GM18502 (cell line): ENCODE data around the gene MNDA.
A peak's percentile ranks its signal among the peaks of the same experiment; 100 is the strongest.

Source experiments
- ATAC-seq: cut with Tn5 transposase; IDR thresholded peaks from one replicate; pipeline ENCODE4 v1.9.1; 2021; ENCODE audit warnings: mild to moderate bottlenecking; ENCODE audit not compliant: unreplicated experiment, poor library complexity

The MNDA gene

DNA sequence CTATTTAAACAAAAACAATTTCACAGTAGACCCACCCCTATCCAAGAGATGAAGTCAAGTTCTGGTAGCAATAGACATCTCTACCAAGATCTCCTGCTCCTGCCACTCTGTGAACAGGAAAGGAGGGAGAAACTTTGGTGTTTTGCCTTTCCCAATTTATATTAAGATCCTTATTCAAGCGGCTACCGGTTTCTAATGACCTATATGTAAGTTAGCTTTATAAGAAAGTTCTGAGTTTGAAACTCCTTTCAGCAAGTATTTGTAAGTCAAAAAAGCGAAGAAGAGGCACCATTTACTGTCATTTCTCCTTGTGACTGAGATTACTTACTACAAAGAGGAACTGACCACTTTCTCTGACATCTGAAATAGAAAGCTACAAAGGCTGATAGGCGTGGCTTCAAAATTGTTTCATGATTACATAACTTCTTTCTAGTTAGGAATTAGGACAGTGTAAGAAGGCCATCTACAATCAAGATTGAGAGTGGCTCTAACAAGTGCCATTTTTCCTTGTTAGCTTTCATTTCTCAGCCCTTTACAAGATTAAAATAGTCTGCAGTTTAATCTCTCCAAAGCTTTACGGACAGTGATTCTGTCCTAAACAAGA is at the start of gene MNDA:
Gene MNDA, plus strand, starts transcription at position 448 of the 604 bp plus-strand sequence. CDS start 10,803 bp downstream, outside the sequence.
- ATAC-seq = peak; percentile 93

DNA sequence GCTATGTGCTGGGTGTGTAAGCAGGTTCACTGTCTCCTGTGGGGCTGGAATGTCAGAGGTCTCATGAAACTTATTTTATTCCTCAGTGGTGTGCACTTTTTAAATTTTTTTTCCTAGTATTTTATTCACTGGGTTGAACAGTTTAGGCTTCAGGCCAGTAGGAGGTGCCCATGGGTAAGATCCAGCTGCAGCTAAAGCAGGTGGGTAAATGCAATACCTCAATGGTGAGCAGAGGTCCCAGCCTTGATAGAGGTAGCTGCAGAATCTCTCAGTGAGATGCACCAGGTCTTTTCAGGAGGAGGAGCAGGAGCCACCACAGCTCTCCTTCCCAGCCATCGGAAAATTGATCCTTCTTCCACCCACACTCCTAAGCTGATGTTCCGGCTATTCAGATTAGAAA is 37.5 kb upstream of the MNDA start:
- ATAC-seq = peak; percentile 65

DNA sequence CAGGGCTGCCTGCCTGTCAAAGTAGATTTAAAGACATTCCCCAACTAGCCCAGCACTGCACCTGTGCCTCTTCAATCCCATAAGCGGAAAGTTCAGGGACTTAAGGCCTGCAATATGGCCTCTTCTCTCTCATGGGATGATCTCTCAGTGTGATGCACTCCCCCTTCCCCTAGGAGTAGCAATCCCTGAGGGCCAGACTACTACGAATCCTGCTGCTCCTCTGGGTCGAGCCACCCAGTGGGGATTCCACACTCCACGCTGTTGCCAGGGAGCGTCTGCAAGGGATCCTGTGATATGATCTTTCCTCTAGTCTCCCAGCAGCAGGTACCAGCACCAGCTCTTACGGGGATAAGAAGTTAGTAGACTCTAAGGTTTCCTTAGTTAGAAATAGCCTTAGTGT is 36.9 kb upstream of the MNDA start:
- no peak for ATAC-seq

GRCh38 chr1:158798531-158798930 is 32.6 kb upstream of the MNDA start:
- ATAC-seq = no peak

- no peak for ATAC-seq
Observed at GRCh38 chr1:158799689-158800088, 31.5 kb upstream of the MNDA start.

DNA sequence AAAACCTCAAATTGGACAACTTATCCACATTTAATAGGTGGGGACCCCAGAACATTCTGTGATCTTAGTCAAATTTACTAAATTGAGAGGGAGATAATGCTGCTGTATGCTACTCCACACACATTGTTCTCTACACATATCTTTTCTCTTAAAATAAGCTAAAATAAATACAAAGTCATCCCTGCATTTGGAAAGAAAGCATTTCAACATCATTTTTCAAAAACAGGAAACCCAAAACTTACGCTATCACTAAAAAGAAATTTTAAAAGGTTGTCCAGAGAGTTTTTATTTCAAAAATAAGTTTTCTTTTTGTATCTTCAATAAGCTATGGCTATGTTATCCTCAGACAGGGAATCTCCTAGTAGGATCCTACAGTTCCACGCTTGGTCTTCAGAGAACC is 30.6 kb upstream of the MNDA start:
- ATAC-seq = no peak

GRCh38 chr1:158801396-158801795 is 29.8 kb upstream of the MNDA start:
- no peak for ATAC-seq

DNA sequence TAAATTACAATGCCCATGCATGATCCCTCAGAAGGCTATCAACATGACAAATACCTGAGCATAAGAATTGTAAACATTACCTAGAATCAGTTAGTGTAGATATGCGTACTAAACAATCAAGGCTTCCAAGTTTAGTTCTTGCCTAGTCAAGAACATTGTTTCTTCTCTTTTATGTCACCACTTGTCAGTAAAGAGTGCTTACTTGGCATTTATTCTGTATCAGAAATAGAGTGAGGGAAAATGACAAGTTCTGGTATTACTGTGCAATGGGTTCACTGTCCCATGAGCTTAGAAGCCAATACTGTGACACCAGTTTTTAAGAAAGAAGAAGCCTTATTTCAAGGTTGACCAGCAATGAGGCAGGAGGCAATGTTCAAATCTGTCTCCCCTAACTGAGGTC is 27.5 kb upstream of the MNDA start:
- ATAC-seq = no peak

DNA sequence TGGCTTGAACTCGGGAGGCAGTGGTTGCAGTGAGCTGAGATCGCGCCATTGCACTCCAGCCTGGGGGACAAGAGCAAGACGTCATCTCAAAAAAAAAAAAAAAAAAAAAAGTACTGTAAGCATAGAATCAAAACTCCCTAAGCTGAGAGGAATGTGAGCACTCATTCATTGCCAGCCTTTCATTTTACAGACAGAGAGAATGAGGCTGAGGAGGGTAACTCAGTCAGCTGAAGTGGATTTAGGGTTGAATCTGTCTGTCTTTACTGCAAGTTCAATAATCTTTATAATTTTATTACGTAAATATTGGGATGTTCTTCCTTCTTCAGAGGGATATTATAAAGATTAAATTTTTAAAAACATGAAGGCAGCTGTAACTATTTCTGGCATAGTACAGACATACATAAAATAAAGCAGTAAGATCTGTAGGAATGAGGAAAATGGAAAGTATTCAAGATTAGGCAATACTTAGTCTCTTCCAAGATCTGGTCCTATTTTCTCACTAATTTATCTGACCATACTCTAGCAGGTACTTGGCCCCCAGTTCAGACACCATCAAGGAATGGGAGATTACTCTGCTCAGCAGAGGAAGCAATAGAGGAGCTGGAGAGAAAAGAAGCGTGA is 24.1 kb upstream of the MNDA start:
- ATAC-seq = no peak

DNA sequence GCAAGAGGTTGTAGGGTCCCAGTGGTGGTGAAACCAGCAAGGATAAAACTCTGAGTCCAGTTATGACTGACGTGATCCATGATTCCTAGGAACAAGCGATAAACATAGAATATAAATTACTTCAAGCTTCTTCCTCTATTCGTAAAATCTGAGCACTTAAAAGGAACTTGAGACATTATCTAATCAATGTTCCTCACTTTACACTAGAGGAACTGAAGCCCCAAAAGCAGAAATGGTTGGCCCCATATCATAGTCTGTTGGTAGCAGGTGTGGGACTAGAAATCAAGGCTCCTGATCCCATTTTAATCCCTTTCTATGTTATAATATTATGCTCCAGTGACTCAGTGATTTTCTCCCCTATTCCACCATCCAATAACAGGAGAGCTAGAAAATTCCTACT is 21.9 kb upstream of the MNDA start:
- no peak for ATAC-seq

GRCh38 chr1:158809862-158810261 is 21.3 kb upstream of the MNDA start:
- ATAC-seq = no peak

- ATAC-seq = no peak
Observed at GRCh38 chr1:158810311-158810710, 20.8 kb upstream of the MNDA start.

DNA sequence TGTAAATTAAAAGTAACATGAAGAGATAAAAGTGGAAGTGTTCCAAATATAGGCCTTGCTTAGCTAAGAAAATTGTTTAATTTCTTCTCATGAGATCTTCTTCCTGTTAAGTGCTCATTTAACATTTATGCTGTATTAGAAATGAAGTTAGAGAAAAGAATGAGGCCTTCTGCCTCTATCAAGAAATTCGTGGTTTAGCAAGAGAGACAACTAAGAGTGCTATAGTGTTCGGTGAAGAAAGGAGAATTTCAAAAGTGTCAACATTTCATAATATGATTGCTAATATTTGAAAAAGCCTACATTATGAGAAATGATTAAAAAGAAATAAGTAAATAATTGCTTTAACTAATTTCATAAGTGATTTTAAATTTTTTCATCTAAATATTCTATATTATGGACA is 18.8 kb upstream of the MNDA start:
- no peak for ATAC-seq

DNA sequence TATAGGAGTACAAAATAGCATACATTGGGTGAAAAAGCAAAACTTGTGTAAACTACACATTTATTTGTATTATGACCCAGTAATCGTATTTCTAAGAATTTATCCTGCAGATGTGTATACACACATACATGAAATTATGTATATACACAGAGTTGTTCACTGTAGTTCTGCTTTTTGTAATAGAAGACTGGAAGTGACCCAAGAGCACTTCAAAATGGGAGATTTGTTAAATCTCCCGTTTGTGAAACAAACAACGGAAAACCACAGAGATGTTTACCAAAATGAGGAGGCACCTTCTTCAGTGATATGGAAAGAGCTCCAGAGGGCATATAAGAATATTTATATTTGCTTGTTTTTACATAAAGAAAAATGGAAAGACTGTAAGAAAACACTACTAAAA is 18.0 kb upstream of the MNDA start:
- no peak for ATAC-seq

DNA sequence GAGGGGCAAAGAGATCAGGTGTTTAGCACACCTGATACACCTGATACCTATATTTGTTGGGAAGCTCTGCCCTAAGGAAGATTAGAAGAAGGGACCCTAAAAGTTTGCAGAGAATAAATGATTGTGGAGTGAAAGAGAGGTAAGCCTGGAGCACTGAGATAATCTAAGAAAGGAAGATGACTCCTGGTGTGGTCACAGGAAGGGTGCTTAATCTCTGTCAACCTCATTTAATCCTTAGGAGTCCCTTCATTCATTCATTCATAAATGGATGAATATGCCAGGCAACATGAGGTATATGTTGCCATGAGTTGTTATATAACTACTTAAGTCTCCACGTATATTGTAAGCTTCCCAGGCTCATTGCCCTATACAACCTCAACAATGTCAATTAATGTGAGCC is 16.2 kb upstream of the MNDA start:
- no peak for ATAC-seq

- ATAC-seq = no peak
Observed at GRCh38 chr1:158818560-158818959, 12.6 kb upstream of the MNDA start.

GRCh38 chr1:158818975-158819431 is 12.1 kb upstream of the MNDA start:
- peak; percentile 12 for ATAC-seq

DNA sequence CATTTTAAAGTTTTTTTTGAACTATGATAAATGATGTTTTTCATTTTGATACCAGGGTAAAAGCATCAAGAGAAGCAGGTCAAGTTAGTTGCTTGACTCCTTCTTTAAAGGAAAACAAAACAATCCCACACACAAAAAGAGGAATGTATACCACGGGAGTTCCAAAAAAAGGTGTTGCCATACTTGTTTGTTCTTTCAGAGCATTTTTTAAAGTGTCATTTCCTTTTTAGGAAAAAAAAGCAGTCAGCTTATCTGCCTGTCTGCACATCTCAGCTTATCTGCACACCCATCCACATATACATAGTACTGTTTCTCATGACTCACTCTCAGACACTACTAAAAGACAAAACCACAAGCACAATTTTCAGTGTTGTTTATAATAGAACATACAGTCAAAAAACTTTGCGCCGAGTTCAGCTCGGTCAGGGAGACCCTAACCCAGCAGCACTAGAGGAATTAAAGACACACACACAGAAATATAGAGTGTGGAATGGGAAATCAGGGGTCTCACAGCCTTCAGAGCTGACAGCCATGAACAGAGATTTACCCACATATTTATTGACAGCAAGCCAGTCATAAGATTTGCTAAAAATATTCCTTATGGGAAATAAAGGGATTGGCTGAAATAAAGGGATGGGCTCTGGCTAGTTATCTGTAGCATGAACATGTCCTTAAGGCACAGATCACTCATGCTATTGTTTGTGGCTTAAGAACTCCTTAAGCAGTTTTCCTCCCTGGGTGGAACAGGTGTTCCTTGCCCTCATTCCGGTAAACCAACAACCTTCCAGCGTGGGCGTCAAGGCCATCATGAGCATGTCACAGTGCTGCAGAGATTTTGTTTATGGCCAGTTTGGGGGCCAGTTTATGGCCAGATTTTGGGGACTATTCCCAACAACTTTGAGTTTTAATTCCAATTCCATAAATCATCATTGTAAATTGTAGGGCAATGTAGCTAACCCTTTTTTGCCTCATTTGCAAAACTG is 11.4 kb upstream of the MNDA start:
- ATAC-seq = peak; percentile 98

DNA sequence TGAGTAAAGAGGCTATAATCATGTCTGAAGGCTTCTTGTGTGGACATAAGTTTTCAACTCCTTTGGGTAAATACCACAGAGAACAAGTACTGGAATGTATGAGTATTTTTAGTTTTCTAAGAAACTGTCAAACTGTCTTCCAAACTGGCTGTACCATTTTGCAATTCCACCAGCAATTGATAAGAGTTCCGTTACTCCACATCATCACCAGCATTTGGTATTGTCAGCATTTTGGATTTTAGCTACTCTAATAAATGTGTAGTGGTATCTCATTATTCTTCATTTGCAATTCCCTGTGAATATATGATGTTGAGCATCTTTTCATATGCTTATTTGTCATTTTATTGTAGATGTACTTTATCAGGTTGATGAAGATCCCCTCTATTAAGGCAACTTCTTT is 9.4 kb upstream of the MNDA start:
- ATAC-seq = no peak

GRCh38 chr1:158830074-158830677 is 975 bp upstream of the MNDA start:
- peak; percentile 67 for ATAC-seq

- no peak for ATAC-seq
Observed at GRCh38 chr1:158833264-158833663, 2.1 kb downstream of the MNDA start.
